Measurements from ENCODE around the gene NQO1.
A peak's percentile ranks its signal among the peaks of the same experiment; 100 is the strongest.

The NQO1 gene

GRCh38 chr16:69725480-69726312 lies 664 bp downstream of the NQO1 start:
- Histone ChIP-seq H4K20me1 (ENCODE audit: insufficient read depth, low read length) (no peaks in the 10 kb centered on the region), H3K27me3 (ENCODE audit: insufficient read depth, low read length, poor library complexity) (no peaks in the 10 kb centered on the region), H3K9ac (ENCODE audit: low read depth, low read length) (peak overlapping the region; percentile 58), H3K79me2 (ENCODE audit: insufficient read depth, low read length) (peaks cover 7% of the 10 kb centered on the region), H3K4me1 (ENCODE audit: insufficient read depth, low read length) (peaks cover 33% of the 10 kb centered on the region), H3K4me3 (ENCODE audit: low read depth in 1 of 2, low read length in 2 of 2) (peak overlapping the region; percentile 23 to 61; a peak in 3 of 4 replicates), H3K36me3 (ENCODE audit: insufficient read depth, low read length) (no peaks in the 10 kb centered on the region), H3K9me3 (ENCODE audit: insufficient read depth, low read length, severe bottlenecking) (no peaks in the 10 kb centered on the region), H3K4me2 (ENCODE audit: insufficient read depth, low read length) (peak overlapping the region; percentile 84), H3K27ac (ENCODE audit: low read length) (peak overlapping the region; percentile 86), H2AFZ (ENCODE audit: low read depth, low read length) (peak overlapping the region; percentile 89)
- TF ChIP-seq, protein P1, sequence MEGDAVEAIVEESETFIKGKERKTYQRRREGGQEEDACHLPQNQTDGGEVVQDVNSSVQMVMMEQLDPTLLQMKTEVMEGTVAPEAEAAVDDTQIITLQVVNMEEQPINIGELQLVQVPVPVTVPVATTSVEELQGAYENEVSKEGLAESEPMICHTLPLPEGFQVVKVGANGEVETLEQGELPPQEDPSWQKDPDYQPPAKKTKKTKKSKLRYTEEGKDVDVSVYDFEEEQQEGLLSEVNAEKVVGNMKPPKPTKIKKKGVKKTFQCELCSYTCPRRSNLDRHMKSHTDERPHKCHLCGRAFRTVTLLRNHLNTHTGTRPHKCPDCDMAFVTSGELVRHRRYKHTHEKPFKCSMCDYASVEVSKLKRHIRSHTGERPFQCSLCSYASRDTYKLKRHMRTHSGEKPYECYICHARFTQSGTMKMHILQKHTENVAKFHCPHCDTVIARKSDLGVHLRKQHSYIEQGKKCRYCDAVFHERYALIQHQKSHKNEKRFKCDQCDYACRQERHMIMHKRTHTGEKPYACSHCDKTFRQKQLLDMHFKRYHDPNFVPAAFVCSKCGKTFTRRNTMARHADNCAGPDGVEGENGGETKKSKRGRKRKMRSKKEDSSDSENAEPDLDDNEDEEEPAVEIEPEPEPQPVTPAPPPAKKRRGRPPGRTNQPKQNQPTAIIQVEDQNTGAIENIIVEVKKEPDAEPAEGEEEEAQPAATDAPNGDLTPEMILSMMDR (IDR thresholded peaks at IDR 0.05; ENCODE audit: borderline replicate concordance, extremely low read depth, low read length, poor library complexity, severe bottlenecking), result no peak
- TF ChIP-seq EZH2 (IDR thresholded peaks at IDR 0.05; ENCODE audit: borderline replicate concordance, low read depth, low read length, severe bottlenecking), result no peak
- no peak for DNase-seq
- no peak for ATAC-seq (ENCODE audit: insufficient read depth, low read depth)

GRCh38 chr16:69724981-69725479 lies 1.3 kb downstream of the NQO1 start:
- ATAC-seq (ENCODE audit: insufficient read depth, low read depth) (no peak), DNase-seq (no peak)
- Histone ChIP-seq H3K9ac (ENCODE audit: low read depth, low read length) (no peak overlapping the region), H3K27ac (ENCODE audit: low read length) (no peak overlapping the region), H3K4me2 (ENCODE audit: insufficient read depth, low read length) (peak overlapping the region; percentile 84; the same call in 1 of the 2 replicates), H2AFZ (ENCODE audit: low read depth, low read length) (peak overlapping the region; percentile 2; the same call in 1 of the 2 replicates), H3K79me2 (ENCODE audit: insufficient read depth, low read length) (peaks cover 7% of the 10 kb centered on the region), H3K27me3 (ENCODE audit: insufficient read depth, low read length, poor library complexity) (no peaks in the 10 kb centered on the region), H3K4me1 (ENCODE audit: insufficient read depth, low read length) (peaks cover 33% of the 10 kb centered on the region), H3K36me3 (ENCODE audit: insufficient read depth, low read length) (no peaks in the 10 kb centered on the region), H3K4me3 (ENCODE audit: low read depth in 1 of 2, low read length in 2 of 2) (no peak overlapping the region), H4K20me1 (ENCODE audit: insufficient read depth, low read length) (no peaks in the 10 kb centered on the region), H3K9me3 (ENCODE audit: insufficient read depth, low read length, severe bottlenecking) (no peaks in the 10 kb centered on the region)
- TF ChIP-seq, protein P1 (IDR thresholded peaks at IDR 0.05; ENCODE audit: borderline replicate concordance, extremely low read depth, low read length, poor library complexity, severe bottlenecking), result no peak
- TF ChIP-seq EZH2 (IDR thresholded peaks at IDR 0.05; ENCODE audit: borderline replicate concordance, low read depth, low read length, severe bottlenecking), result no peak

- H3K4me2 ChIP-seq (ENCODE audit: insufficient read depth, low read length), result no peak overlapping the region
- H3K9me3 ChIP-seq (ENCODE audit: insufficient read depth, low read length, severe bottlenecking), result no peaks in the 10 kb centered on the region
- no peak overlapping the region for H3K4me3 ChIP-seq (ENCODE audit: low read depth in 1 of 2, low read length in 2 of 2)
- peaks cover 33% of the 10 kb centered on the region for H3K4me1 ChIP-seq (ENCODE audit: insufficient read depth, low read length)
- H3K27me3 ChIP-seq (ENCODE audit: insufficient read depth, low read length, poor library complexity), result no peaks in the 10 kb centered on the region
- no peak overlapping the region for H2AFZ ChIP-seq (ENCODE audit: low read depth, low read length)
- TF ChIP-seq, protein P1 (IDR thresholded peaks at IDR 0.05; ENCODE audit: borderline replicate concordance, extremely low read depth, low read length, poor library complexity, severe bottlenecking), result no peak
- no peak for TF ChIP-seq EZH2 (IDR thresholded peaks at IDR 0.05; ENCODE audit: borderline replicate concordance, low read depth, low read length, severe bottlenecking)
- H3K27ac ChIP-seq (ENCODE audit: low read length), result no peak overlapping the region
- H4K20me1 ChIP-seq (ENCODE audit: insufficient read depth, low read length), result no peaks in the 10 kb centered on the region
- ATAC-seq (ENCODE audit: insufficient read depth, low read depth) (no peak), DNase-seq (no peak)
- peaks cover 7% of the 10 kb centered on the region for H3K79me2 ChIP-seq (ENCODE audit: insufficient read depth, low read length)
- H3K9ac ChIP-seq (ENCODE audit: low read depth, low read length), result no peak overlapping the region
- H3K36me3 ChIP-seq (ENCODE audit: insufficient read depth, low read length), result no peaks in the 10 kb centered on the region
Measured at GRCh38 chr16:69724414-69724873, 1.9 kb downstream of the NQO1 start.

Data from DND-41 (cell line).